GM18858 (cell line): ENCODE results near the gene RTKN.

Experiments used
- ATAC-seq: cut with Tn5 transposase; IDR thresholded peaks from one replicate; pipeline ENCODE4 v1.9.1; 2021; ENCODE audit not compliant: unreplicated experiment

Gene RTKN

GRCh38 chr2:74385396-74385795, 56.3 kb downstream of the RTKN start:
- ATAC-seq, result no peak

- no peak for ATAC-seq
Measured at GRCh38 chr2:74384051-74384450, 57.7 kb downstream of the RTKN start.

GRCh38 chr2:74383254-74383653, 58.5 kb downstream of the RTKN start:
- ATAC-seq, result no peak

GRCh38 chr2:74381751-74382150, 60.0 kb downstream of the RTKN start:
- no peak for ATAC-seq

- ATAC-seq, result no peak
Measured at GRCh38 chr2:74379851-74380789, 61.6 kb downstream of the RTKN start, which contains the start of gene DCTN1. Gene DCTN1, minus strand, starts transcription at chr2:74380311. Its CDS starts 274 bp downstream, at chr2:74380037.

- no peak for ATAC-seq
Measured at GRCh38 chr2:74378007-74378406, 63.7 kb downstream of the RTKN start.

- ATAC-seq, result no peak
Measured at GRCh38 chr2:74375838-74376237, 65.9 kb downstream of the RTKN start.
